H9 (cell line): ENCODE measurements around the gene TIMM10B. TPM values are rescaled to one million over a fixed set of nuclear protein-coding genes. Genes with fewer than 3 reads are reported as not detected.

Experiments
- DNase-seq: peaks from one replicate; pipeline ENCODE4 v3.0.0-alpha.2; 2017
- H2AFZ ChIP-seq: one replicate; pipeline ENCODE4 v1.6.1; 2013; ENCODE audit warnings: mild to moderate bottlenecking, low read length, control low read depth, moderate library complexity
- H2AK5ac ChIP-seq: 2 replicates; pipeline ENCODE4 v1.6.1; 2013; ENCODE audit warnings: low read length, control low read depth, mixed read lengths; ENCODE audit not compliant: insufficient read length
- H2BK120ac ChIP-seq: one replicate; pipeline ENCODE4 v1.6.1; 2013; ENCODE audit warnings: low read depth, mild to moderate bottlenecking, low read length, control low read depth, inconsistent platforms; ENCODE audit not compliant: poor library complexity, severe bottlenecking
- H2BK12ac ChIP-seq: 2 replicates; pipeline ENCODE4 v1.6.1; 2013; ENCODE audit warnings: low read length, control low read depth, mixed read lengths, low read depth; ENCODE audit not compliant: insufficient read length
- H2BK15ac ChIP-seq: 2 replicates; pipeline ENCODE4 v1.6.1; 2013; ENCODE audit warnings: low read depth, low read length, control low read depth
- H2BK20ac ChIP-seq: one replicate; pipeline ENCODE4 v1.6.1; 2013; ENCODE audit warnings: low read depth, mild to moderate bottlenecking, low read length, control low read depth, inconsistent platforms; ENCODE audit not compliant: poor library complexity, severe bottlenecking
- H2BK5ac ChIP-seq: 2 replicates; pipeline ENCODE4 v1.6.1; 2013; ENCODE audit warnings: low read length, control low read depth, mixed read lengths; ENCODE audit not compliant: insufficient read length
- H3K14ac ChIP-seq: 2 replicates; pipeline ENCODE4 v1.6.1; 2013; ENCODE audit warnings: low read length, control low read depth; ENCODE audit not compliant: insufficient read depth
- H3K18ac ChIP-seq: 2 replicates; pipeline ENCODE4 v1.6.1; 2013; ENCODE audit warnings: low read depth, mild to moderate bottlenecking, mixed read lengths, low read length, control low read depth; ENCODE audit not compliant: insufficient read length
- H3K23ac ChIP-seq: 2 replicates; pipeline ENCODE4 v1.6.1; 2013; ENCODE audit warnings: low read length, control low read depth, mixed read lengths, low read depth; ENCODE audit not compliant: insufficient read length
- H3K23me2 ChIP-seq: 2 replicates; pipeline ENCODE4 v1.6.1; 2013; ENCODE audit warnings: low read depth, mild to moderate bottlenecking, mixed read lengths, low read length, control low read depth; ENCODE audit not compliant: insufficient read length, poor library complexity, severe bottlenecking
- H3K27ac ChIP-seq: 2 replicates; pipeline ENCODE4 v1.5.1; 2013; ENCODE audit warnings: low read length, control low read depth, mixed read lengths, low read depth; ENCODE audit not compliant: insufficient read length
- H3K27me3 ChIP-seq: 2 replicates; pipeline ENCODE4 v1.6.1; 2013; ENCODE audit warnings: low read length, control low read depth, inconsistent platforms; ENCODE audit not compliant: insufficient read depth
- H3K4ac ChIP-seq: 2 replicates; pipeline ENCODE4 v1.6.1; 2013; ENCODE audit warnings: low read depth, mild to moderate bottlenecking, control low read depth, inconsistent platforms, low read length, moderate library complexity
- H3K4me1 ChIP-seq: 2 replicates; pipeline ENCODE4 v1.6.1; 2013; ENCODE audit warnings: low read length, control low read depth, inconsistent platforms; ENCODE audit not compliant: insufficient read depth
- H3K4me2 ChIP-seq: 2 replicates; pipeline ENCODE4 v1.6.1; 2013; ENCODE audit warnings: low read length, control low read depth, mixed read lengths; ENCODE audit not compliant: insufficient read length, insufficient read depth
- H3K56ac ChIP-seq: 2 replicates; pipeline ENCODE4 v1.6.1; 2013; ENCODE audit warnings: low read depth, mild to moderate bottlenecking, mixed read lengths, low read length, control low read depth; ENCODE audit not compliant: insufficient read length
- H3K79me1 ChIP-seq: 2 replicates; pipeline ENCODE4 v1.6.1; 2013; ENCODE audit warnings: low read depth, mild to moderate bottlenecking, moderate library complexity, low read length, control low read depth, inconsistent platforms; ENCODE audit not compliant: insufficient read depth, poor library complexity, severe bottlenecking
- H3K79me2 ChIP-seq: 2 replicates; pipeline ENCODE4 v1.6.1; 2013; ENCODE audit warnings: low read length, control low read depth, inconsistent platforms; ENCODE audit not compliant: insufficient read depth
- H3K9ac ChIP-seq: 2 replicates; pipeline ENCODE4 v1.6.1; 2013; ENCODE audit warnings: low read length, control low read depth, mixed read lengths; ENCODE audit not compliant: insufficient read length; ENCODE audit errors: extremely low read depth
- H3K9me3 ChIP-seq: one replicate; pipeline ENCODE4 v1.6.1; 2013; ENCODE audit warnings: low read depth, low read length, inconsistent platforms; ENCODE audit not compliant: control insufficient read depth
- H3T11ph ChIP-seq: one replicate; pipeline ENCODE4 v1.6.1; 2013; ENCODE audit warnings: mild to moderate bottlenecking, low read length, control low read depth, inconsistent platforms
- H4K20me1 ChIP-seq: one replicate; pipeline ENCODE4 v1.6.1; 2013; ENCODE audit not compliant: control insufficient read depth, insufficient read length, insufficient read depth
- H4K5ac ChIP-seq: 2 replicates; pipeline ENCODE4 v1.6.1; 2013; ENCODE audit warnings: low read depth, mild to moderate bottlenecking, mixed read lengths, low read length, control low read depth; ENCODE audit not compliant: insufficient read length
- H4K8ac ChIP-seq: replicated peaks from 2 replicates; pipeline ENCODE4 v1.6.1; 2013; ENCODE audit warnings: low read length, control low read depth, mixed read lengths, low read depth; ENCODE audit not compliant: insufficient read length
- H4K91ac ChIP-seq: 2 replicates; pipeline ENCODE4 v1.6.1; 2013; ENCODE audit warnings: low read depth, mild to moderate bottlenecking, moderate library complexity, mixed read lengths, low read length, control low read depth; ENCODE audit not compliant: insufficient read length
- H3K27ac Mint-ChIP-seq, 3 experiments: 2 replicates in 2 of 3; 3 replicates in 1 of 3; pipeline ENCODE4 v1.8.0; 2020 to 2021; ENCODE audit warnings: mixed read lengths in 3 of 3, mild to moderate bottlenecking in 1 of 3, moderate library complexity in 1 of 3
- H3K27me3 Mint-ChIP-seq: 2 replicates; pipeline ENCODE4 v1.8.0; 2021; ENCODE audit warnings: low read depth, mild to moderate bottlenecking, moderate library complexity, mixed read lengths
- H3K36me3 Mint-ChIP-seq, 3 experiments: 2 replicates in 2 of 3; 3 replicates in 1 of 3; pipeline ENCODE4 v1.8.0; 2020 to 2021; ENCODE audit warnings: low read depth in 3 of 3, mixed read lengths in 3 of 3; ENCODE audit not compliant: insufficient read depth in 1 of 3
- H3K4me1 Mint-ChIP-seq, 2 experiments: 2 replicates each; pipeline ENCODE4 v1.8.0; 2020; ENCODE audit warnings: mixed read lengths in 2 of 2
- H3K4me3 Mint-ChIP-seq, 2 experiments: 2 replicates in 1 of 2; 3 replicates in 1 of 2; pipeline ENCODE4 v1.8.0; 2020 to 2021; ENCODE audit warnings: mild to moderate bottlenecking in 2 of 2, mixed read lengths in 2 of 2, moderate library complexity in 1 of 2
- H3K9me3 Mint-ChIP-seq, 2 experiments: 2 replicates in 1 of 2; 3 replicates in 1 of 2; pipeline ENCODE4 v1.8.0; 2020; ENCODE audit warnings: mild to moderate bottlenecking in 2 of 2, mixed read lengths in 2 of 2, moderate library complexity in 1 of 2
- CTCF ChIP-seq: fragments of 200-600 bp; sonication (generic); conservative IDR thresholded peaks from 3 replicates; pipeline ENCODE4 v1.8.0; 2021; ENCODE audit warnings: antibody characterized with exemption, mild to moderate bottlenecking
- WGBS: extraction: QIAGEN DNeasy Blood & Tissue Kit; methylation state at CpG from one replicate; pipeline ENCODE4 v1.1.7; 2013; ENCODE audit warnings: missing lambda C conversion rate, low lambda C conversion rate, mixed read lengths; ENCODE audit not compliant: insufficient read length; ENCODE audit errors: extremely low coverage; 5-methylcytosine and 5-hydroxymethylcytosine counted together
- total RNA-seq: library from RNA; stranded (reverse); gene quantifications from 2 replicates; pipeline ENCODE4 v1.2.1, GENCODE V29; 2021

TIMM10B gene
- total RNA-seq, 1 experiment from 2014 or later = 49.9 TPM

DNA sequence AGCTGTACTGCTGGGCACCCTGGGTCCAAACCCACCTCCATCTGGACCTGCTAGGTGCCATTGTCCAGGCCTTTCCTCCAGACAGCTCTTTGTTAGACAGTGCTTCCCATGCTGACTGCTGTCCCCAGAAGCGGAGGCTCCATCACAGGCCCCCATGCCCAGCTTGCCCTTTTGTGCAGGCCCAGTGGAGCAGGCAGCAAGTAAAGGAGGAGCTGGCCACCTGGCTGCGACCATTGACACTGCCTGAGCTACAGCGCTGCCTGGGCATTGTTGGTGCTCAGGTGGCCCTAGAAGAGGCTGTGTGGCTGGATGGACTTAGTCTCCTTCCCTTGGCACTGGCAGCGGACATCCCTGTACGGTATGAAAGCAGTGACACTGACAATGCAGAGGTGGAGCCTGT lies 17.2 kb downstream of the TIMM10B start:
- Histone ChIP-seq H2BK5ac (no peak overlapping the region), H3K56ac (no peak overlapping the region), H2BK120ac (no peak overlapping the region), H4K8ac (no peak overlapping the region), H2AK5ac (no peak overlapping the region), H3K18ac (no peak overlapping the region), H3K14ac (no peak overlapping the region), H2BK20ac (no peak overlapping the region), H3K4me1 (no peaks in the 10 kb centered on the region), H3T11ph (no peak overlapping the region), H3K27ac (no peak overlapping the region), H3K79me1 (no peaks in the 10 kb centered on the region), H2BK12ac (no peak overlapping the region), H3K27me3 (no peaks in the 10 kb centered on the region), H3K9ac (no peak overlapping the region), H3K9me3 (no peaks in the 10 kb centered on the region), H2BK15ac (no peak overlapping the region), H3K23ac (no peak overlapping the region), H3K4me2 (no peak overlapping the region), H2AFZ (no peak overlapping the region), H4K91ac (no peak overlapping the region), H4K20me1 (no peaks in the 10 kb centered on the region), H3K4ac (no peak overlapping the region), H4K5ac (no peak overlapping the region), H3K79me2 (no peaks in the 10 kb centered on the region), H3K23me2 (no peaks in the 10 kb centered on the region)
- Mint-ChIP-seq H3K4me1 (peaks cover 9 to 13% of the 10 kb centered on the region in 2 experiments), H3K27me3 (no peaks in the 10 kb centered on the region), H3K4me3 (no peak overlapping the region), H3K27ac (no peak overlapping the region; a peak in 1 of 7 replicates), H3K9me3 (no peaks in the 10 kb centered on the region), H3K36me3 (peaks cover 6 to 12% (median 8%) of the 10 kb centered on the region in 3 experiments; a peak in 4 of 7 replicates)
- WGBS = no CpG with 5 or more reads among the region's 5 CpGs
- TF ChIP-seq CTCF = no peak
- DNase-seq = no peak
